DOHH2 (cell line): Measurements from ENCODE around the gene FRMD8.

Experiments
- EZH2phosphoT487 ChIP-seq: fragments of 200-600 bp; sonication (generic); IDR thresholded peaks from 2 replicates; pipeline ENCODE4 v1.6.1; 2017; ENCODE audit warnings: borderline replicate concordance, mild to moderate bottlenecking, antibody characterized with exemption, low read length, moderate library complexity, mixed read lengths
- TF ChIP-seq, protein P1 (sequence below): fragments of 200-600 bp; sonication (generic); IDR thresholded peaks from one replicate; pipeline ENCODE4 v1.5.1; 2014; ENCODE audit warnings: antibody characterized with exemption, mild to moderate bottlenecking, low read depth, low read length; ENCODE audit not compliant: poor library complexity, severe bottlenecking

DNA sequence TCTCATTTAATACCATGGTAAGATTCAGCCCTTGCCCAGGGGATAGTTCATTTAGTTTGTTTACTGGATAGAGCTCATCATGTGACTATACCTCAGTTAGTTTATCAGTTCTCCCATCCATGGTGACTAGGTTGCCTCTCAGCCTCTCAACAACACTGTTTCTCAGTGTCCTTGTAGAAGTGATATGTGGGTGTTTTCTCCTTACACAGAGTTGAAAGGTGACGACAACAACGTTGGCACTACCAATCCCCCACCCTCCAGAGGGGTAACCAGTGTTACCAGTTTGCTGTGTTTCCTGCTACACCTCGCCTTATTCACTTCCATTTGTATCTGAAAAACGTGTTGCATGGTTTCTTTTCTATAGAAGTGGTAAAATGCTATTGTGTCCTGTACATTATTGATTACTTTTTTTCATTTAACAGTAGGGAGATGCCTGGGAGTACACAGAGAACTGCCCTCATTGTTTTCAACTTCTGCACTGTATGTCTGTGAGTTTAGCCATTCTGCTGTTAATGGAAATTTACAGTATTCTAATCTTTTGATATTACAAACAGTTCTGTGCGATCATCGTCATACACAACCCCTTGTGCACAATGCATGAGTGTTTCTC is 47.7 kb downstream of the FRMD8 start:
- TF ChIP-seq, protein P1, sequence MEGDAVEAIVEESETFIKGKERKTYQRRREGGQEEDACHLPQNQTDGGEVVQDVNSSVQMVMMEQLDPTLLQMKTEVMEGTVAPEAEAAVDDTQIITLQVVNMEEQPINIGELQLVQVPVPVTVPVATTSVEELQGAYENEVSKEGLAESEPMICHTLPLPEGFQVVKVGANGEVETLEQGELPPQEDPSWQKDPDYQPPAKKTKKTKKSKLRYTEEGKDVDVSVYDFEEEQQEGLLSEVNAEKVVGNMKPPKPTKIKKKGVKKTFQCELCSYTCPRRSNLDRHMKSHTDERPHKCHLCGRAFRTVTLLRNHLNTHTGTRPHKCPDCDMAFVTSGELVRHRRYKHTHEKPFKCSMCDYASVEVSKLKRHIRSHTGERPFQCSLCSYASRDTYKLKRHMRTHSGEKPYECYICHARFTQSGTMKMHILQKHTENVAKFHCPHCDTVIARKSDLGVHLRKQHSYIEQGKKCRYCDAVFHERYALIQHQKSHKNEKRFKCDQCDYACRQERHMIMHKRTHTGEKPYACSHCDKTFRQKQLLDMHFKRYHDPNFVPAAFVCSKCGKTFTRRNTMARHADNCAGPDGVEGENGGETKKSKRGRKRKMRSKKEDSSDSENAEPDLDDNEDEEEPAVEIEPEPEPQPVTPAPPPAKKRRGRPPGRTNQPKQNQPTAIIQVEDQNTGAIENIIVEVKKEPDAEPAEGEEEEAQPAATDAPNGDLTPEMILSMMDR, result no peak
- TF ChIP-seq EZH2phosphoT487, result no peak
